Measurements from ENCODE around the gene ESR1.

DNA sequence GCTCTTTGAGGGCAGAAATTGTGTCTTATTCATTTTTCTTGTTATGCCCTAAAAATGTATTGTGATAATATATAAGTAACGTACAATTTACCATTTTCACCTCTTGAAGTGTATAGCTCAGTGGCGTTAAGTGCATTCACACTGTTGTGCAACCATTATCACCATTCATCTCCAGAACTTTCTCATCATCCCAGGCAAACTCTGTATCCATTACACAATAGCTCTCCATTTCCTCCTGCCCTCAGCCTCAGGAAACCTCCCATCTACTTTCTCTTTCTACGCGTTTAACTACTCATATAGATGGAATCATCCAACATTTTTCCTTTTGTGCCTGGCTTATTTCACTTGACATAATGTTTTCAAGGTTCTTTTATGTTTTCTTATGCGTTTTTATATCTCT, 184.6 kb downstream of the ESR1 start:
- TF ChIP-seq CTCF (conservative IDR thresholded peaks at IDR 0.05), result no peak
- no peak for TF ChIP-seq ZFX (IDR thresholded peaks at IDR 0.05)

Data from C4-2B (cell line).